Aorta (tissue), 5 donors: ENCODE data around the gene FAM177B. TPM values are rescaled to one million over a fixed set of nuclear protein-coding genes. Genes with fewer than 3 reads are reported as not detected.

Experiments used
- ATAC-seq: fragments of 200-7000 bp; cut with Tn5 transposase; one replicate; pipeline ENCODE4 v1.9.1; 2022; ENCODE audit warnings: moderate library complexity; ENCODE audit not compliant: low FRiP score
- DNase-seq, 2 donors: peaks; one replicate each; pipeline ENCODE4 v3.0.0-alpha.2; 2020
- H3K27ac ChIP-seq, 2 donors: one replicate each; pipeline ENCODE4 v1.5.1; 2013; ENCODE audit warnings: low read length in 2 of 2, mild to moderate bottlenecking in 2 of 2, moderate library complexity in 2 of 2, control low read depth in 1 of 2, inconsistent platforms in 1 of 2, low read depth in 1 of 2
- H3K27me3 ChIP-seq, 2 donors: one replicate each; pipeline ENCODE4 v1.6.1; 2013; ENCODE audit warnings: control low read depth in 1 of 2, low read length in 1 of 2, mild to moderate bottlenecking in 1 of 2, moderate library complexity in 1 of 2; ENCODE audit not compliant: insufficient read depth in 2 of 2, control insufficient read depth in 1 of 2
- H3K36me3 ChIP-seq, 2 donors: one replicate each; pipeline ENCODE4 v1.6.1; 2013; ENCODE audit warnings: control low read depth in 1 of 2, low read length in 1 of 2, mild to moderate bottlenecking in 1 of 2; ENCODE audit not compliant: insufficient read depth in 2 of 2, control insufficient read depth in 1 of 2
- H3K4me1 ChIP-seq, 2 donors: one replicate each; pipeline ENCODE4 v1.6.1; 2013; ENCODE audit warnings: low read length in 2 of 2, control low read depth in 1 of 2, mild to moderate bottlenecking in 1 of 2, moderate library complexity in 1 of 2; ENCODE audit not compliant: insufficient read depth in 2 of 2, control insufficient read depth in 1 of 2
- H3K4me3 ChIP-seq, 2 donors: one replicate each; pipeline ENCODE4 v1.5.1; 2013; ENCODE audit warnings: low read length in 2 of 2, control low read depth in 1 of 2, mild to moderate bottlenecking in 1 of 2
- H3K9me3 ChIP-seq: one replicate; pipeline ENCODE4 v1.6.1; 2013; ENCODE audit warnings: mild to moderate bottlenecking, low read length; ENCODE audit not compliant: control insufficient read depth
- WGBS, 2 donors: extraction: QIAGEN DNeasy Blood & Tissue Kit; methylation state at CpG; one replicate each; pipeline ENCODE4 v1.1.7; 2013; 5-methylcytosine and 5-hydroxymethylcytosine counted together
- intact Hi-C, 2 donors: fragments of 100-400 bp; cut with DNase I; formaldehyde crosslinking; loops; one replicate each; pipeline versions ENCODE4 v1.14.2 to v1.15.0; 2022
- polyA plus RNA-seq, 2 donors: library from polyadenylated mRNA; stranded (reverse); fragments of 200-250 nt; gene quantifications; one replicate each; pipeline ENCODE4 v1.2.3, GENCODE V29; 2013
- total RNA-seq, 2 donors: library from RNA; stranded (reverse); fragmentation: NEBNext Ultra II Directional; extraction: Animal tissue kit (Norgen Biotek cat#: 25700); gene quantifications; one replicate each; pipeline ENCODE4 v1.2.1, GENCODE V29; 2021
- donor health status: healthy with polysubstance abuse.
- donor health status: Bipolar disorder and iron deficiency.
- donor health status: DM: no; HTN: no; CAD: no.
- donor health status: DM: no; HTN: no; CAD: no.
- donor health status: DM: yes; HTN: yes; CAD: no.

Gene FAM177B
- total and polyA plus RNA-seq, 4 donors: 0.13 to 3.3 (median 0.18) TPM; not detected in 1

DNA sequence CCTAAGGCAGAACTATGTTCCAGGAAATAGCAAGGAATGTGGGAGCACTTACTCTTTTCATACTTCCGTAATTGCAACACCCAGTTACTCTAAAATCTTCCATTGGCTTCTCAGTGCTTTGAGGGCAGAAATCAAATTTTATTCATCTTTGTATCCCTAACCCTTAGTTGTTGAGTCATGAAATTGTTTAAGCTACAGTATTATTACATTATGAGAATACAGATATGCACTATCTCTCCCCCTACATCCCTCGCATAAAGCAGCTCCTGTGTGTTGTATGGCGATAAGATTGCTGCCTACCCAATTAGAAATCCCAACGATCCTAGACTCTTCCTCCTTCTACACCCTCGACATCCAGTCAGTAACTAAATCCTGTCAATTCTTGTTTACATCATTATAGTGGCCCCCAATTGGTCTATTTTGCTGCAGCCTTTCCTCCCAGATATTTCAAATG is 27.3 kb upstream of the FAM177B start:
- Histone ChIP-seq H3K27ac (no peak overlapping the region), H3K4me3 (no peak overlapping the region), H3K4me1 (no peaks in the 10 kb centered on the region), H3K36me3 (no peaks in the 10 kb centered on the region), H3K9me3 (no peaks in the 10 kb centered on the region), H3K27me3 (no peaks in the 10 kb centered on the region)
- ATAC-seq: no peak
- DNase-seq: no peak
- intact Hi-C loops: loop anchor here (10.0 kb wide), 2 partner anchors 65 to 245 kb away; no protein-coding TSS in a partner anchor
- WGBS, 2 donors: 88% methylated on average over 5 of the region's 5 CpGs

DNA sequence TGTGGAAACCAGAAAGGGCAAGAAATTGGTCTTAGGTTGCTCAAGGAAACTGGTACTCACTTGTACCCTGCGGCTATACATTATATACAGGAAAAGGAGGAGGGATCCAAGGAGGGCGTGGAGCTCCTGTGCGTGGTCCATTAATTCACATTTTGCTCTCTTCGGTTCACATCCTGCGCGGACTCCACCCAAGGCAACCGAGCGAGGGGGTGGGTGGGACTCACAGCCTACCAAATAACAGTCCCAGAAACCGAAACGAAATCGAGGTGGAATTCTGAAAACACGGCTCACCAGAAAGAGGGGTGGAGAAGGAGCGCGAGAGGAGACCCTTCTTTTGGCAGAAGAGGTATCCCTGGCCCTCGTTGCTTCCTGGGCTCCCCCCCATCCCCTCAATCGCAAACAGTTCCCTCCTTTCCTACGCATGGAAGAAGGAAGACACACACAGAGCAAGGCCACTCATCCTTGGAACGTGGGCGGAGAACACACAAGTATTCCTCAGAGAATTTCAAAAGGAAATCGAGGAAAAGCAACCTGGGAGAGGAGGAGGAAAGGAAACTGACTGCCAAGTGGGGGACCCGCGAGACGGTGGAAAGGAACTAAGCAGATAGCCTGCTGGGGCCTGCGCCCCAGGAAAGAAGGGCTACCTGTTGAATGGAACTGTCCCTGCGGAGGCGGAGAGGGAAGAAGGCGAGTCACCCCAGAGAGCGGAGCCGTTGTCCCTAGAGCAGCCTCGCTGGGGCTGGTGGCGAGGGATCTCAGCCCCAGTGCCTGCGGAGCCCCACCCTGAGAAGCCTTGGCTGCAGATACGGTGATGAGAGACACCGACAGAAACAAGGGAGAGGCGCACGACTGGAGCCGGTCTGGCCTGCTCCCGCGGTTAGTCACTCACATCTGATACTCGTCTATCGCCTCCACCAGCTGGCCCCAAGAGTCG is 25.4 kb upstream of the FAM177B start:
- ATAC-seq: peak; percentile 67
- DNase-seq: peak; percentile 73 to 85
- intact Hi-C loops: loop anchor here (10.0 kb wide), 2 partner anchors 67 to 247 kb away; no protein-coding TSS in a partner anchor
- Histone ChIP-seq H3K36me3 (no peaks in the 10 kb centered on the region), H3K4me3 (peak overlapping the region; percentile 77 to 87), H3K4me1 (no peaks in the 10 kb centered on the region), H3K27ac (peak overlapping the region; percentile 58 to 90), H3K9me3 (no peaks in the 10 kb centered on the region), H3K27me3 (no peaks in the 10 kb centered on the region)
- 0% methylated on average over 34 to 42 of the region's 42 CpGs for WGBS, 2 donors

DNA sequence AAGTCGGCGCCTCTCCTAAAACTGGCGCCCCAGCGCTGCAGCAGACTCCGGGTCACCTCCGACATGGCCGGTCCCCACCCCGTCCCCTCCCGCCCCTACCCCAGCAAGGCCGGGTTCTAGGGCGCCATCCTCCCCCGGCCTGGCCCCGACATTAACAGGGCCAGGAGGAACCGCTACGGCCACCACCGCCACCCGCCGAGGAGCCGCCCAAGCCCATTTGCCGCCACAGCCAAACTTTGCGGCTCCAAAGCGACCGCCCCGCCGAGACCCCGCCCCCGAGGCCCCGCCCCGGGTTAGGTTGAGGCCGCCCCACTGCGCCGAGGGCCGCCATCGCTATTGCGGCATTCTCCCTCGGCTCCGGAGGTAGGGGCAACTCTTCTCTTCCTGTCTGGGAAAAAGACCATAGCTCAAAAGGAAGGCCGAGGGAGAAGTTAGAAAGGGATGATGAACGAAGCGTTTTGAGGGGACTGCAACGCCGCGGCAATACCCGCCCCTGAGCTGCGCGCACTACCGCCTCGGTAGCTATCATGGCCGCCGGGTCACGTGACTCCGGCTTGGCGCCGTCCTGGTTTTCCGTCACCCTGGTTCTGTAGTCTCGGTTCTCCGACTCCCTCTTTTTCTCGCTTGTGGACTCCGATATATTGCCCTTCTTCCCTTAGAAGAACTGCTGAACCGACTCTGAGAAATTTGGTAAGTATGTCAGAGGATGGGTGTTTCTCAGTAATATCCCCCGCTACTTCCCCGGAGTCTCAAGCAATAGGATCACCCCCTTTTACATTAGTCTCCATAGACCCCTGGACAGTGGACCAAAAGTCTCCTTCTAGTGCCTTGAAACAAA is 24.5 kb upstream of the FAM177B start, which contains the start of the genes AIDA and BROX:
AIDA (minus strand) TSS at position 239 of the 838 bp plus-strand sequence; CDS start at position 65, 174 bp downstream.
BROX (plus strand) TSS at position 312 of the 838 bp plus-strand sequence. CDS start 3,136 bp downstream, outside the sequence.
- peak; percentile 97 to 99 for DNase-seq
- H3K36me3 ChIP-seq: no peaks in the 10 kb centered on the region
- no peaks in the 10 kb centered on the region for H3K27me3 ChIP-seq
- no peaks in the 10 kb centered on the region for H3K9me3 ChIP-seq
- intact Hi-C loops: loop anchor here (10.0 kb wide), 2 partner anchors 68 to 248 kb away; no protein-coding TSS in a partner anchor
- peak within 1 kb of the TSS; percentile 58 to 97 for H3K27ac ChIP-seq
- 2% methylated on average over 48 to 56 of the region's 62 CpGs for WGBS, 2 donors
- H3K4me1 ChIP-seq: no peaks in the 10 kb centered on the region
- ATAC-seq: peak; percentile 98
- peak within 1 kb of the TSS; percentile 95 for H3K4me3 ChIP-seq

DNA sequence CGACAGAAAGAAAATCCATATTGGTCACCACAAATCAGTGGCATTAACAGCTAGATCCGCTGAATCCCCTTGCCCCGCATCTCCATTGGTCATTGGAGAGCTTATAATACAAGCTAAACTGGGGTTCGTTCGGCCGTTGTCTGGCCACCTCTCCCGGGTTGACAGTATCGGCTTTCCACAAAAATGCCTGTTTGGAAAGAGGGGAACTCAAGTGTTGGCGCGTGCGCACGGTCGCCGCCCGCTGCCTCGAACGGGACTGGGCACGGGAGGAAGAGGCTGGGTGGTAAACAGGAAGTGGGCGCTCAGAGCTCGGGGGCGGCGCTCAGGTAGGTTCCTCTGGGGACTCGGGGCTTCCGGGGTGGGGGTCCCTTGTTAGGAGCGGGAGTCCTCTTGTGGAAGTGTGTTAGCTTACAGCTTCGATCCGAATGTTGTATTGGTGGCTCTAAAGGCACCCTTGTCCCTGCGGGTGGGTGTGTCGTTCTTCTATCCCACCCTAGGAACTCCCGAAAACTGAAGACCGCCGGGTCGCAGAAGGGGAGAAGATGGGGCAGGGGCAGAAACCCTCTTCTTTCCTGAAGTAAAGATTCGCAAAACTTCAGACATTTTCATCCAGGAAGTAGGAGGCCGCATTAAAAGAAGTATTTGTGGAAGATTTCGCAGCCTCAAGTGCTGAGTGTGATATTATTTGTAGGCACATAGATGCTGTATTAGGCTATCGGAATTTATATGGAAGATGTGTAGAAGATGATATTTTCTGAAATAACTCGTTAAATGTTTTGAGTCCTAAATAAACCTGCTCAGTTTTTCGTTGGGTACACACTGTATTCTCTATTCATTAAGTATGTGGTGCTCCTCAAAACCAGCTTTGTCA is 23.7 kb upstream of the FAM177B start:
- H3K9me3 ChIP-seq: no peaks in the 10 kb centered on the region
- H3K36me3 ChIP-seq: no peaks in the 10 kb centered on the region
- 1% methylated on average over 39 of the region's 39 CpGs for WGBS, 2 donors
- DNase-seq (peak; percentile 97), ATAC-seq (peak; percentile 95)
- no peaks in the 10 kb centered on the region for H3K27me3 ChIP-seq
- H3K27ac ChIP-seq: peak overlapping the region; percentile 49 to 97
- no peaks in the 10 kb centered on the region for H3K4me1 ChIP-seq
- peak overlapping the region; percentile 95 for H3K4me3 ChIP-seq
- intact Hi-C loops: loop anchor here (10.0 kb wide), 2 partner anchors 69 to 249 kb away; no protein-coding TSS in a partner anchor

DNA sequence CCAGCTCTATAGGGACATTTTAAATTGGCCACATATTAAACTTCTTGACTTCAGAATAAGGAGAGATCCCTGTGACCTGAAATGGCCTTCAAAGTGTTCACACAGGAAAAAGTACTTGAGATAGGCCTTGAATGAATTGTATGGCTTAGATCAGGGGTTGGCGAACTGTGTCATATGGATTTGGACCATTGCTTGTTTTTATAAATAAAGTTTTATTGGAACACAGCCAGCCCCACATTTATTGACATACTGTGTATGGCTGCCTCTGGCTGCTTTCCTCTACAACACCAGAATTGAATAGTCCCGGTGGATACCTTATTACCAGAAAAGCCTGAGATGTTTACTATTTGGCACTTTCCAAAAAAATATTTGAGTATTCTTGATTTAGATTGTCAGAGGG is 20.6 kb upstream of the FAM177B start:
- intact Hi-C loops: loop anchor here (10.0 kb wide), 2 partner anchors 72 to 252 kb away; no protein-coding TSS in a partner anchor
- no peak overlapping the region for H3K27ac ChIP-seq
- DNase-seq (no peak), ATAC-seq (no peak)
- H3K4me3 ChIP-seq: no peak overlapping the region
- H3K27me3 ChIP-seq: no peaks in the 10 kb centered on the region
- 93 to 96% methylated on average over 2 of the region's 2 CpGs for WGBS, 2 donors
- no peaks in the 10 kb centered on the region for H3K36me3 ChIP-seq
- no peaks in the 10 kb centered on the region for H3K4me1 ChIP-seq
- no peaks in the 10 kb centered on the region for H3K9me3 ChIP-seq

DNA sequence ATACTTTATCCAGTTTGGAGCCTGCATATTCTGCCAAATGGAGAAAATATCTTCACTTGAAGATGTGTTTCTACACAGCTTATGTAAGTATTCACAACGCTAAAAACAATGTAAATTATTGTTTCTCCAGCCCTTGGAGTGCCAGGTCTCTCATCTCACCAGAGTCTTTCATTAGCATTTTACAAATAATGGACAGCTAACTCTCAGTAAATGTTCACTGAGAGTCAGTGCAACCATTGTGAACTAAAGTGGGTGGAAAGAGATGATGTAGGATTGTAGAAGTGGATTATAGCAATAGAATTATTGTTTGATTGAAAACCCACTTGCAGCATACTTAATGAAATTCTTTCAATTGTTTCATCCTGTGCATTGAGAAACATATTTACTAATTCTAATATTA is 8.3 kb upstream of the FAM177B start:
- H3K4me3 ChIP-seq: no peak overlapping the region
- DNase-seq (no peak), ATAC-seq (no peak)
- no peak overlapping the region for H3K27ac ChIP-seq
- no peaks in the 10 kb centered on the region for H3K27me3 ChIP-seq
- intact Hi-C loops: no loop called here
- 88 to 92% methylated on average over 1 of the region's 1 CpG for WGBS, 2 donors
- H3K36me3 ChIP-seq: peaks cover 0 to 4% of the 10 kb centered on the region in 2 donors
- H3K9me3 ChIP-seq: no peaks in the 10 kb centered on the region
- no peaks in the 10 kb centered on the region for H3K4me1 ChIP-seq

DNA sequence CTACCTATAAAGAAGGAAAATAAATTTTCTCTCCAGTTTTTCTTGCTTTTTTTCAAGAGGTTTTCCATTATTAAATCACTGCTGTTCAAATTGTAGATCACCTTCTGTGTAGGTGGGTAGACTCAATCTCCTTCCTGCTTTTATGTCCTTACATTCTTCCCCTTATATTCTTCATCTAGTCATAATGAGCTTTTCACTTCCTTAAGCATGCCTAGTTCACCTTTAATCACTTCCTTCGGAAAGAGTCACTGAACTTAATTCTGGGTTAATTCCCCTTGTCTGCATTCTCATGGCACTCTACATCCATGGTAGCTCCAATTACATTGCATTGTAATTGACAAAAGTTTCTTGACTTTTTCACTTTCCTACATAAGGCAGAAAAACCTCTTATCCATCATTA is 6.1 kb upstream of the FAM177B start:
- Histone ChIP-seq H3K36me3 (peaks cover 0 to 4% of the 10 kb centered on the region in 2 donors), H3K9me3 (no peaks in the 10 kb centered on the region), H3K27me3 (no peaks in the 10 kb centered on the region), H3K4me1 (no peaks in the 10 kb centered on the region), H3K4me3 (no peak overlapping the region), H3K27ac (no peak overlapping the region)
- no peak for DNase-seq
- intact Hi-C loops: no loop called here
- WGBS, 2 donors: 81 to 89% methylated on average over 1 of the region's 1 CpG
- ATAC-seq: no peak
